ENCODE measurements around the gene GRAMD1B. TPM values are rescaled to one million over a fixed set of nuclear protein-coding genes. Genes with fewer than 3 reads are reported as not detected.

The GRAMD1B gene
- polyA plus RNA-seq, 2 of the 4 experiments (the other 2 are of a cell fraction): 55.5 to 108 TPM

GRCh38 chr11:123381817-123382554 is 48.1 kb upstream of the GRAMD1B start:
- ChIA-PET POLR2A (no interaction called here), CTCF (interaction anchor here (1.3 kb wide), 1 partner anchor 279 kb away, joined by 3 read pairs; no protein-coding TSS in a partner anchor)
- 73% methylated on average over 4 of the region's 4 CpGs for WGBS (ENCODE audit: missing lambda C conversion rate)
- no peaks in the 10 kb centered on the region for H3K4me1 ChIP-seq
- no peak overlapping the region for H3K4me3 ChIP-seq
- FAIRE-seq (no peak), ATAC-seq (no peak), DNase-seq (ENCODE audit: low read depth in 1 of 2, low spot score in 1 of 2) (no peak)
- no peaks in the 10 kb centered on the region for H3K9me3 ChIP-seq
- no peak overlapping the region for H3K27ac ChIP-seq
- TF ChIP-seq CHD2 (IDR thresholded peaks at IDR 0.05; ENCODE audit: low read length, partially characterized antibody): no peak
- TF ChIP-seq NPAS2 (CRISPR knock-in tag; IDR thresholded peaks at IDR 0.05; ENCODE audit: borderline replicate concordance): no peak
- no peak for TF ChIP-seq NR3C1 (IDR thresholded peaks at IDR 0.05)
- no peak for TF ChIP-seq CTCF (IDR thresholded peaks at IDR 0.05)
- no peak for TF ChIP-seq CEBPB (IDR thresholded peaks at IDR 0.05)
- no peak for TF ChIP-seq PBX3 (IDR thresholded peaks at IDR 0.05)
- no peak for TF ChIP-seq MAZ (IDR thresholded peaks at IDR 0.05; ENCODE audit: borderline replicate concordance, low read depth, low read length)
- TF ChIP-seq FOXS1 (CRISPR knock-in tag; IDR thresholded peaks at IDR 0.05): no peak
- TF ChIP-seq ZSCAN20 (CRISPR knock-in tag; IDR thresholded peaks at IDR 0.05): no peak
- no peak overlapping the region for H3K4me2 ChIP-seq

- Histone ChIP-seq H3K4me3 (no peak overlapping the region), H3K9me3 (no peaks in the 10 kb centered on the region), H3K4me1 (no peaks in the 10 kb centered on the region), H3K27ac (no peak overlapping the region), H3K4me2 (no peak overlapping the region)
- ChIA-PET POLR2A (no interaction called here), CTCF (no interaction called here)
- WGBS (ENCODE audit: missing lambda C conversion rate): 36% methylated on average over 3 of the region's 3 CpGs
- TF ChIP-seq CBX8 (IDR thresholded peaks at IDR 0.05): no peak
- no peak for TF ChIP-seq POLR2AphosphoS2 (conservative IDR thresholded peaks at IDR 0.05; ENCODE audit: low read length)
- no peak for TF ChIP-seq RAD21 (conservative IDR thresholded peaks at IDR 0.05 in 1 of 2, IDR thresholded peaks at IDR 0.05 in 1 of 2)
- no peak for TF ChIP-seq E2F6 (IDR thresholded peaks at IDR 0.05; ENCODE audit: borderline replicate concordance, low read depth)
- TF ChIP-seq HOXB5 (CRISPR knock-in tag; IDR thresholded peaks at IDR 0.05): no peak
- no peak for TF ChIP-seq HOXA7 (CRISPR knock-in tag; IDR thresholded peaks at IDR 0.05)
- FAIRE-seq (no peak), ATAC-seq (no peak), DNase-seq (ENCODE audit: low read depth in 1 of 2, low spot score in 1 of 2) (no peak)
Observed at GRCh38 chr11:123382555-123383074, 47.5 kb upstream of the GRAMD1B start.

- no peak overlapping the region for H3K4me3 ChIP-seq
- H3K4me1 ChIP-seq: no peaks in the 10 kb centered on the region
- no peak for FAIRE-seq
- ChIA-PET POLR2A (no interaction called here), CTCF (interaction anchor here (1.1 kb wide), 1 partner anchor 17 kb away, joined by 3 read pairs; no protein-coding TSS in a partner anchor)
- no peak overlapping the region for H3K27ac ChIP-seq
- no peak for DNase-seq (ENCODE audit: low read depth in 1 of 2, low spot score in 1 of 2)
- no peaks in the 10 kb centered on the region for H3K9me3 ChIP-seq
- H3K4me2 ChIP-seq: no peak overlapping the region
- ATAC-seq: no peak
- TF ChIP-seq GATA3 (IDR thresholded peaks at IDR 0.05; ENCODE audit: borderline replicate concordance): no peak
- no peak for TF ChIP-seq CEBPB (IDR thresholded peaks at IDR 0.05)
- no peak for TF ChIP-seq HOXB5 (CRISPR knock-in tag; IDR thresholded peaks at IDR 0.05)
- no peak for TF ChIP-seq HOXA7 (CRISPR knock-in tag; IDR thresholded peaks at IDR 0.05)
- TF ChIP-seq EHMT2 (IDR thresholded peaks at IDR 0.05; ENCODE audit: low read depth): no peak
- TF ChIP-seq FOSL2 (IDR thresholded peaks at IDR 0.05): no peak
- TF ChIP-seq FOSL2 (CRISPR knock-in tag; IDR thresholded peaks at IDR 0.05): no peak
- TF ChIP-seq BCL3 (IDR thresholded peaks at IDR 0.05): no peak
- no peak for TF ChIP-seq BHLHE40 (IDR thresholded peaks at IDR 0.05; ENCODE audit: low read depth, low read length)
Observed at GRCh38 chr11:123384116-123384515, 46.0 kb upstream of the GRAMD1B start.
